ENCODE data around the gene B3GNT7. TPM values are rescaled to one million over a fixed set of nuclear protein-coding genes. Genes with fewer than 3 reads are reported as not detected.

B3GNT7 gene
- total RNA-seq, 1 experiment from 2014 or later: 6.1 TPM

GRCh38 chr2:231399853-231400680, 4.6 kb downstream of the B3GNT7 start:
- DNase-seq (ENCODE audit: low read depth, low spot score): no peak
- CTCF ChIA-PET: interaction anchor here (0.7 to 1.7 kb wide), 4 partner anchors 102 to 296 kb away, joined by 3 to 7 read pairs (median 4); no protein-coding TSS in a partner anchor
- H3K27me3 ChIP-seq (ENCODE audit: insufficient read depth, low read length): no peaks in the 10 kb centered on the region
- no peak overlapping the region for H2AFZ ChIP-seq (ENCODE audit: low read depth, low read length, poor library complexity, severe bottlenecking)
- POLR2A ChIA-PET: no interaction called here
- no peaks in the 10 kb centered on the region for H3K79me2 ChIP-seq (ENCODE audit: insufficient read depth, low read length)
- peaks cover 9 to 23% of the 10 kb centered on the region in 2 experiments for H3K4me1 ChIP-seq (ENCODE audit: control insufficient read depth in 1 of 2, insufficient read depth in 2 of 2, low read length in 2 of 2)
- H3K9me3 ChIP-seq (ENCODE audit: control insufficient read depth in 1 of 2, insufficient read depth in 1 of 2, low read depth in 1 of 2, low read length in 2 of 2): no peaks in the 10 kb centered on the region
- ATAC-seq: no peak
- no peak for TF ChIP-seq YY1 (IDR thresholded peaks at IDR 0.05; ENCODE audit: extremely low read depth, insufficient replicate concordance, low read depth, low read length)
- no peak for TF ChIP-seq FOSL1 (IDR thresholded peaks at IDR 0.05; ENCODE audit: low read depth)
- TF ChIP-seq EZH2phosphoT487 (IDR thresholded peaks at IDR 0.05; ENCODE audit: borderline replicate concordance): no peak
- no peak for TF ChIP-seq SP1 (IDR thresholded peaks at IDR 0.05; ENCODE audit: low read depth)
- no peak for TF ChIP-seq POLR2A (IDR thresholded peaks at IDR 0.05; ENCODE audit: borderline replicate concordance, extremely low read depth, insufficient read depth, insufficient read length)
- no peak for TF ChIP-seq CEBPB (IDR thresholded peaks at IDR 0.05; ENCODE audit: low read depth)
- TF ChIP-seq TCF7L2 (IDR thresholded peaks at IDR 0.05; ENCODE audit: borderline replicate concordance, extremely low read depth, insufficient read depth, insufficient read length): no peak
- TF ChIP-seq REST (IDR thresholded peaks at IDR 0.05; ENCODE audit: low read depth): no peak
- no peak for TF ChIP-seq ELF1 (IDR thresholded peaks at IDR 0.05; ENCODE audit: borderline replicate concordance, low read depth)
- no peak for TF ChIP-seq EGR1 (IDR thresholded peaks at IDR 0.05; ENCODE audit: low read depth)
- no peak for TF ChIP-seq POLR2AphosphoS5 (IDR thresholded peaks at IDR 0.05; ENCODE audit: low read depth, low read length)
- no peak for TF ChIP-seq SRF (IDR thresholded peaks at IDR 0.05; ENCODE audit: low read depth)
- TF ChIP-seq RAD21 (IDR thresholded peaks at IDR 0.05; ENCODE audit: low read depth): no peak
- TF ChIP-seq ZBTB33 (IDR thresholded peaks at IDR 0.05; ENCODE audit: extremely low read depth, insufficient replicate concordance, low read length): no peak
- RAD21 ChIA-PET (ENCODE audit: low non-redundant PET in 1 of 2, low total read pairs in 2 of 2, uncharacterized antibody in 2 of 2, unreplicated experiment in 2 of 2): interaction anchor here (0.6 to 0.9 kb wide), 3 partner anchors 161 to 296 kb away, joined by 3 to 4 read pairs (median 3); no protein-coding TSS in a partner anchor
- H3K9ac ChIP-seq (ENCODE audit: low read length): no peak overlapping the region
- intact Hi-C loops (cut with micrococcal nuclease): no loop called here
- no peak overlapping the region for H3K4me2 ChIP-seq (ENCODE audit: low read length)
- no peaks in the 10 kb centered on the region for H4K20me1 ChIP-seq (ENCODE audit: insufficient read depth)
- BruUV-seq (replicated peaks): TSS peak; percentile 39
- no peaks in the 10 kb centered on the region for H3K36me3 ChIP-seq (ENCODE audit: control insufficient read depth in 1 of 2, insufficient read depth in 2 of 2, low read length in 2 of 2)
- no peak overlapping the region for H3K27ac ChIP-seq (ENCODE audit: low read depth, low read length)
- no peak overlapping the region for H3K4me3 ChIP-seq (replicated peaks in 1 of 2; ENCODE audit: low read depth in 1 of 2, low read length in 2 of 2)
- no peaks in the 10 kb centered on the region for H3K9me2 ChIP-seq (ENCODE audit: insufficient read depth)
